GM19467 (cell line): ENCODE results near the gene LEFTY2.
A peak's percentile ranks its signal among the peaks of the same experiment; 100 is the strongest.
"Not testable (repeated sequence)": the region's sequence is repeated elsewhere in the genome, so short reads cannot be mapped to it uniquely, and the experiment has no call there.

Experiments
- ATAC-seq: cut with Tn5 transposase; IDR thresholded peaks from one replicate; pipeline ENCODE4 v1.9.1; 2021; ENCODE audit warnings: mild to moderate bottlenecking, moderate library complexity; ENCODE audit not compliant: unreplicated experiment

LEFTY2 gene

DNA sequence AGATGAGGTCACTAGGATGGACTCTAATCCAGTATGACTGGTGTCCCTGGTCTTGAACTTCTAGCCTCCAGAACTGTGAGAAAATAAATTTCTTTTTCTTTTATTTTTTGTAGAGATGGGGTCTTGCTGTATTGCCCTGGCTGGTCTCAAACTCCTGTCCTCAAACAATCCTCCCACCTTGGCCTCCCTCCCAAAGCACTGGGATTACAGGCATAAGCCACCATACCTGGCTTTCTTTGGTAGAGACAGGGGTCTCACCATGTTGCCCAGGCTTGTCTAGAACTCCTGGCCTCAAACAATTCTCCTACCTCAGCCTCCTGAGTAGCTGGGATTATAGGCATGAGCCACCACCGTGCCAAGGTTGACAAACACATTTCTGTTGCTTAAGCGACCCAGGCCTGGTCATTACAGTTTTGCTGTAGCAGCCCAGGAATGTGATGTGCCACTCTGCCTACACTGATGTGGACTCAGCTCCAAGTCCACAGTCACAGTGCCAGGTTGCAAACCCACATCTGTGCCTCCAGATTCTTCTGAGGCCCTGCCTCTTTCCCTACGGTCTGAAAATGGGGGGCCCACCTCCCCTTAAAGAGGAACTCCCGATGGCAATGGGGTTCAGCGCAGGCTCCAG lies 32.9 kb downstream of the LEFTY2 start:
- ATAC-seq = no peak

DNA sequence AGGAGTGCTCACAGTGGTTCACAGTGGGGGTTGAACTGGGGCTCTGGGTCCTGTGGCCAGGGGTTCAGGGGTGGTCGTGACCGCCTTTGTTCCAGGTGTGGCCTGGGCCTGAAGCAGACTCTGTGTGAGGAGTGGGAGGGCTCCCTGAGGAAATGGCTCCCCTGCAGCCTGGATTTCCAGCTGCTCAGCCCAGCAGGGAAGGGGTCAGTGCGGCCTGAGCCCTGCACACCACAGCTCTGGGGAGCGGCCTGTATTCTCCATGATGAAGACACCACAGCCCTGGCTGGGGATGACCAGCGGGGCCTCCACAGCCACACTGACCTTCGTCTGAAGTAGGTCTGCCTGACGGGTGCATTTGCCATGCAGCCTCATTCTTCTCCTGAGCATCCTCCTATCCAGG lies 33.7 kb downstream of the LEFTY2 start:
- ATAC-seq = no peak

GRCh38 chr1:225906467-225906866 lies 34.6 kb downstream of the LEFTY2 start:
- no peak for ATAC-seq

DNA sequence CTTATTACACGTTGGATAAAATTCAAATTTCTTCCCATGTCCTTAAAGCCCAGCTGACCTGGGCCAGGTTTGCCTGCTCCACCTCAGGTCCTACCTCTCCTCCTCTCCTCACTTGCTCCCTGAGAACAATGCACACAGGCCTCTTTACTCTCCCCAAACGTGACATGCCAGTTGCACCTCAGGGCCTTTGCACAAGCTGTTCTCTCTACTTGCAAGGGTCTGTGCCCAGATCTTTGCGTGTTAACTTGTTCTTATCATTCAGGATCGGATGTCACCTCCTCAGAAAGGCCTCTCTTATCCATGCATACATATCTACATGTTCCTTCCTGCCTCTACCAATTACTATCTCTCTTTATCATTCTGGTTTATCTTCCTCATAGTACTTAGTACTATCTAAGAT lies 37.4 kb downstream of the LEFTY2 start:
- ATAC-seq = no peak

GRCh38 chr1:225899044-225899925 lies 41.7 kb downstream of the LEFTY2 start:
- ATAC-seq = no peak

GRCh38 chr1:225897595-225898514 lies 43.2 kb downstream of the LEFTY2 start:
- ATAC-seq = no peak

DNA sequence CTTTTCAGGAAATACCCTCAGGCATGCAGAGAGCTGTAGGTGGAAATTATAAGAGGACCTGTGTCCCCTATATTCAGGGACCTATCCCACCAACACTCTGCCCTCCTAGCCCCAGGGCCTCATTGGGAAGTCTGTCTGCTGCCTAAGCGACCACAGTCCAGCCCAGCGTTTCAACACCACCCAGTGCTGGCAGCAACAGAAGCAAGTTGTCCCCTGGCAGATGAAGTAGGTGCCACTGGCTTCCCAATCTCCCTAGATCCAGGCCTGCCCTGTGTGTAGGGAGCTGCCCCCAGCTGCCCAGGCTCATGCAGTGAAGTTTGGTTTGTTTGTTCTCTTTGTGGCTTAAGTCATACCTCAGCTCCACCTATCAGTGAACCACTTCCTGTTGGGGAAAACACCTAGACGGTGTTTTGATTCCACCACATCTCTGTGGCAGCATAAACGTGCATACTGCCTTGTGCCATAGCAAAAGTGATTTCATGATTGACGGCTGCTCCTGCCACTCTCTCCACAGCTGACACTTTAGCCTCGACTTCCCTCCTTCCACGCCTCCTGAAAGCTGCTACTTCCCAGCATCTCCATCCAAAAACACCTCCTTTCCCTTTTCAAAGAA lies 44.0 kb downstream of the LEFTY2 start:
- peak; percentile 100 for ATAC-seq

GRCh38 chr1:225896494-225896893 lies 44.5 kb downstream of the LEFTY2 start:
- no peak for ATAC-seq

DNA sequence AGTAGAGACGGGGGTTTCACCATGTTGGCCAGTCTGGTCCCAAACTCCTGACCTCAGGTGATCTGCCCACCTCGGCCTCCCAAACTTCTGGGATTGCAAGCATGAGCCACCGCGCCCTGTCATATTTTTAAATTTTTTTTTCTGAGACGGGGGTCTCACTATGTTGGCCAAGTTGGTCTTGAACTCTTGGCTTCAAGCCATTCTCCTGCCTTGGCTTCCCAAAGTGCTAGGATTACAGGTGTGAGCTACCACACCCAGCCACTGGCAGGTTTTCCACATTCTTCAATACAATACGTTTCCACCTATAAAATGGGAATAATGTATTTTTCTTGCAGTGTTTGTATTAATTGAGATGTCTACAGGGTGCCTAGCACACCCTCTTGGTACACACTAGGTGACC lies 48.7 kb downstream of the LEFTY2 start:
- ATAC-seq = no peak

GRCh38 chr1:225891229-225891972 lies 49.6 kb downstream of the LEFTY2 start:
- ATAC-seq = no peak

DNA sequence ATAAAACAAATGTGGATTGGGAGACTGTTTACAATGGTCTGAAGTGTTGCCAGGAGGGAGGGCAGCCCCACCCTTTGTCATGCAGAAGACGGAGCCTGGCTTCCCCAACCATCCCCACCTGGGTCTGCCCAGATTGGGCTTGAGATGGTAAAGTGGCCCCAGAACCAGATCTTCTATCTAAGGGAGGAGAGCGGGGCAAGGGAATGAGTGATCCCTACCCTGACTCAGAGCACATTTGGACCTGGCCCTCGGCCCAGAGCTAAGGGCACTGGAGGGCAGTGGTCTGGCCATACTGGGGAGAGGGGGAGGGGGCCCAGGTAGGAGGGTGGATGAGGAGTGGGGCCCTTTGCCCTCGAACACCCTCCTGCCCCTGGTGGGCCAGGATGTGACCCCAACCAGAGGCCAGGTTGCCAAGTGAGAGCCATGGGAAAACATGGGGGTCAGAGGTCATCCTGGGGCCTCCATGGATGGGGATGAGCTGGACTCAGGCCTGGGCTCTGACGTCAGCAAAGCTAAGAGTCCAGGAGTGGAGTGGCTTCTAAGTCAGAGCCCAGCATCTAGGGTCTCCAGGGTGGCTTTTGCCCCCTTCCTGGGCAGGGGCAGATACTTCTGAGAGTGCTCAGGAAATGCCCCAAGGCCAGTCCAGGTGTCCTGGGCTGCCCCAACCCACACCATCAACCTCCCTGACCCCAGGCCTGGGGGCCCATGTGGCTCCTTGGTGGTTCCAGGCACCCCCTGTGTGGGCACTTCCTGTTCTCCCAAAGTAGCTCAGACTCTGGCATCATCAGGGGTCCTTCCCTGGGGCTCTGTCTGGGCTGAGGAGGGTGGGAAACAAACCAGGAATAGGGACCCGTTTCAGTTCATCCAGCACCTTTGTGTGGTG lies 50.4 kb downstream of the LEFTY2 start:
- ATAC-seq = no peak

DNA sequence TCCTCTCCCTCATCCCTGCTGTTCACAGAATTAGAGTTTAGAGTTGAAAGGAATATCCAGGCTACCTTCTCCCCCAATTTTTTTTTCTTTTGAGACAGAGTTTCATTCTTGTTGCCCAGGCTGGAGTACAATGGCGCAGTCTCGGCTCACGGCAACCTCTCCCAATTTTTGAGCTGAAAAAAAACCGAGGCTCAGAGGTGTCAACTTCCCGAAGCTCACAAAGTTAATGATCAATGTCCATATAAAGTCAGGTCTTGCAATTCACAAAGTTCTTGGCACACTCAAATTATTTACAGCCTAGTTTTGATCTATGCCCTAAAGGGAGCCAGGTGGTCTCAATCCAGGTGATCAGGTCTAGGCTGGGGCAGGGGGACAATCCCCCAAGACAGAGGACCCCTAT lies 51.3 kb downstream of the LEFTY2 start:
- no peak for ATAC-seq

GRCh38 chr1:225888898-225889601 lies 52.0 kb downstream of the LEFTY2 start, which contains the start of gene LEFTY1:
TSS of gene LEFTY1 (minus strand) at chr1:225889146. CDS start at chr1:225889066, 80 bp downstream.
- no peak for ATAC-seq

- ATAC-seq = no peak
Observed at GRCh38 chr1:225888289-225888897, 52.6 kb downstream of the LEFTY2 start.

- ATAC-seq = not testable (repeated sequence)
Observed at GRCh38 chr1:225887554-225888288, 53.3 kb downstream of the LEFTY2 start.

- no peak for ATAC-seq
Observed at GRCh38 chr1:225887030-225887314, 54.0 kb downstream of the LEFTY2 start.
